ENCODE data around the gene ARHGAP26. TPM values are rescaled to one million over a fixed set of nuclear protein-coding genes. Genes with fewer than 3 reads are reported as not detected.

ARHGAP26 gene
- total RNA-seq, 1 donor from 2014 or later, result 17.1 TPM

- Histone ChIP-seq H3K4me3 (ENCODE audit: low read depth, low read length) (no peak overlapping the region), H3K27me3 (ENCODE audit: control insufficient read depth, insufficient read depth, low read length) (no peaks in the 10 kb centered on the region), H3K36me3 (ENCODE audit: control insufficient read depth, insufficient read depth, low read length) (no peaks in the 10 kb centered on the region)
- FAIRE-seq (no peak), DNase-seq (ENCODE audit: low read depth) (no peak)
- no peak for TF ChIP-seq CTCF (IDR thresholded peaks at IDR 0.05; ENCODE audit: insufficient read depth, low read length, severe bottlenecking)
Observed at GRCh38 chr5:143078971-143079370, 308.8 kb downstream of the ARHGAP26 start.

- H3K4me3 ChIP-seq (ENCODE audit: low read depth, low read length), result no peak overlapping the region
- FAIRE-seq (no peak), DNase-seq (ENCODE audit: low read depth) (no peak)
- no peak for TF ChIP-seq CTCF (IDR thresholded peaks at IDR 0.05; ENCODE audit: insufficient read depth, low read length, severe bottlenecking)
- H3K27me3 ChIP-seq (ENCODE audit: control insufficient read depth, insufficient read depth, low read length), result no peaks in the 10 kb centered on the region
- no peaks in the 10 kb centered on the region for H3K36me3 ChIP-seq (ENCODE audit: control insufficient read depth, insufficient read depth, low read length)
Observed at GRCh38 chr5:143080407-143080806, 310.2 kb downstream of the ARHGAP26 start.

GRCh38 chr5:143080982-143081381, 310.8 kb downstream of the ARHGAP26 start:
- Histone ChIP-seq H3K36me3 (ENCODE audit: control insufficient read depth, insufficient read depth, low read length) (no peaks in the 10 kb centered on the region), H3K4me3 (ENCODE audit: low read depth, low read length) (no peak overlapping the region), H3K27me3 (ENCODE audit: control insufficient read depth, insufficient read depth, low read length) (no peaks in the 10 kb centered on the region)
- FAIRE-seq (no peak), DNase-seq (ENCODE audit: low read depth) (no peak)
- no peak for TF ChIP-seq CTCF (IDR thresholded peaks at IDR 0.05; ENCODE audit: insufficient read depth, low read length, severe bottlenecking)

- no peak overlapping the region for H3K4me3 ChIP-seq (ENCODE audit: low read depth, low read length)
- no peaks in the 10 kb centered on the region for H3K36me3 ChIP-seq (ENCODE audit: control insufficient read depth, insufficient read depth, low read length)
- TF ChIP-seq CTCF (IDR thresholded peaks at IDR 0.05; ENCODE audit: insufficient read depth, low read length, severe bottlenecking), result no peak
- no peaks in the 10 kb centered on the region for H3K27me3 ChIP-seq (ENCODE audit: control insufficient read depth, insufficient read depth, low read length)
- DNase-seq (ENCODE audit: low read depth) (peak; percentile 54), FAIRE-seq (no peak)
Observed at GRCh38 chr5:143083006-143083405, 312.8 kb downstream of the ARHGAP26 start.

- no peak for FAIRE-seq
- H3K36me3 ChIP-seq (ENCODE audit: control insufficient read depth, insufficient read depth, low read length), result no peaks in the 10 kb centered on the region
- TF ChIP-seq CTCF (IDR thresholded peaks at IDR 0.05; ENCODE audit: insufficient read depth, low read length, severe bottlenecking), result no peak
- no peaks in the 10 kb centered on the region for H3K27me3 ChIP-seq (ENCODE audit: control insufficient read depth, insufficient read depth, low read length)
- no peak for DNase-seq (ENCODE audit: low read depth)
- no peak overlapping the region for H3K4me3 ChIP-seq (ENCODE audit: low read depth, low read length)
Observed at GRCh38 chr5:143084407-143084806, 314.2 kb downstream of the ARHGAP26 start.

- FAIRE-seq (no peak), DNase-seq (ENCODE audit: low read depth) (no peak)
- Histone ChIP-seq H3K27me3 (ENCODE audit: control insufficient read depth, insufficient read depth, low read length) (no peaks in the 10 kb centered on the region), H3K4me3 (ENCODE audit: low read depth, low read length) (no peak overlapping the region), H3K36me3 (ENCODE audit: control insufficient read depth, insufficient read depth, low read length) (no peaks in the 10 kb centered on the region)
- TF ChIP-seq CTCF (IDR thresholded peaks at IDR 0.05; ENCODE audit: insufficient read depth, low read length, severe bottlenecking), result no peak
Observed at GRCh38 chr5:143085319-143085917, 315.2 kb downstream of the ARHGAP26 start.

All from bronchial epithelial cell (primary cell).